NT2/D1 (cell line): ENCODE results near the gene PPM1N.

Experiments
- DNase-seq: peaks from one replicate; pipeline ENCODE4 v3.0.0-alpha.2; 2011; ENCODE audit warnings: low read depth, low spot score
- H3K27me3 ChIP-seq: 2 replicates; pipeline ENCODE4 v1.6.0; 2011; ENCODE audit warnings: mild to moderate bottlenecking; ENCODE audit not compliant: insufficient read length, insufficient read depth
- H3K36me3 ChIP-seq: 2 replicates; pipeline ENCODE4 v1.6.1; 2011; ENCODE audit warnings: mild to moderate bottlenecking, low read length, mixed read lengths; ENCODE audit not compliant: insufficient read depth, insufficient read length
- H3K4me1 ChIP-seq: 2 replicates; pipeline ENCODE4 v1.5.1; 2011; ENCODE audit not compliant: insufficient read depth, insufficient read length
- H3K4me3 ChIP-seq: 2 replicates; pipeline ENCODE4 v1.5.1; 2011; ENCODE audit warnings: low read depth; ENCODE audit not compliant: insufficient read length
- H3K9ac ChIP-seq: 2 replicates; pipeline ENCODE4 v1.6.0; 2011; ENCODE audit warnings: low read depth; ENCODE audit not compliant: insufficient read length
- H3K9me3 ChIP-seq: 2 replicates; pipeline ENCODE4 v1.5.1; 2011; ENCODE audit warnings: mild to moderate bottlenecking, low read length; ENCODE audit not compliant: insufficient read depth
- SUZ12 ChIP-seq: IDR thresholded peaks from 2 replicates; pipeline ENCODE4 v1.6.1; 2011; ENCODE audit not compliant: insufficient read length, insufficient read depth; ENCODE audit errors: extremely low read depth
- YY1 ChIP-seq: IDR thresholded peaks from 2 replicates; pipeline ENCODE4 v1.6.1; 2011; ENCODE audit not compliant: insufficient read length, insufficient read depth
- ZNF274 ChIP-seq: IDR thresholded peaks from 2 replicates; pipeline ENCODE4 v1.6.1; 2011; ENCODE audit warnings: mild to moderate bottlenecking, low read depth, low read length

The PPM1N gene

GRCh38 chr19:45512881-45513483, 14.7 kb downstream of the PPM1N start:
- Histone ChIP-seq H3K36me3 (peaks cover 55% of the 10 kb centered on the region), H3K4me3 (no peak overlapping the region), H3K9me3 (no peaks in the 10 kb centered on the region), H3K9ac (no peak overlapping the region), H3K27me3 (no peaks in the 10 kb centered on the region), H3K4me1 (peaks cover 2% of the 10 kb centered on the region)
- TF ChIP-seq ZNF274: no peak
- no peak for TF ChIP-seq SUZ12
- TF ChIP-seq YY1: no peak
- no peak for DNase-seq

GRCh38 chr19:45514376-45515051, 16.3 kb downstream of the PPM1N start:
- no peak for DNase-seq
- Histone ChIP-seq H3K27me3 (no peaks in the 10 kb centered on the region), H3K9me3 (no peaks in the 10 kb centered on the region), H3K4me1 (peaks cover 2% of the 10 kb centered on the region), H3K4me3 (no peak overlapping the region), H3K9ac (no peak overlapping the region), H3K36me3 (peaks cover 62% of the 10 kb centered on the region)
- TF ChIP-seq YY1: no peak
- no peak for TF ChIP-seq SUZ12
- no peak for TF ChIP-seq ZNF274

GRCh38 chr19:45515081-45515624, 16.9 kb downstream of the PPM1N start:
- H3K27me3 ChIP-seq: no peaks in the 10 kb centered on the region
- peaks cover 64% of the 10 kb centered on the region for H3K36me3 ChIP-seq
- TF ChIP-seq SUZ12 (no peak), YY1 (no peak), ZNF274 (no peak)
- H3K9ac ChIP-seq: no peak overlapping the region
- H3K4me1 ChIP-seq: peaks cover 2% of the 10 kb centered on the region
- no peak overlapping the region for H3K4me3 ChIP-seq
- H3K9me3 ChIP-seq: no peaks in the 10 kb centered on the region
- no peak for DNase-seq

- peaks cover 2% of the 10 kb centered on the region for H3K4me1 ChIP-seq
- TF ChIP-seq ZNF274 (no peak), YY1 (no peak), SUZ12 (no peak)
- no peak overlapping the region for H3K4me3 ChIP-seq
- no peaks in the 10 kb centered on the region for H3K9me3 ChIP-seq
- H3K36me3 ChIP-seq: peaks cover 65% of the 10 kb centered on the region
- no peaks in the 10 kb centered on the region for H3K27me3 ChIP-seq
- DNase-seq: no peak
- no peak overlapping the region for H3K9ac ChIP-seq
Observed at GRCh38 chr19:45515807-45516401, 17.7 kb downstream of the PPM1N start.

- H3K4me3 ChIP-seq: no peak overlapping the region
- no peaks in the 10 kb centered on the region for H3K9me3 ChIP-seq
- peaks cover 63% of the 10 kb centered on the region for H3K36me3 ChIP-seq
- H3K9ac ChIP-seq: no peak overlapping the region
- TF ChIP-seq SUZ12 (no peak), ZNF274 (no peak), YY1 (no peak)
- H3K4me1 ChIP-seq: no peaks in the 10 kb centered on the region
- DNase-seq: no peak
- no peaks in the 10 kb centered on the region for H3K27me3 ChIP-seq
Observed at GRCh38 chr19:45517238-45517637, 19.0 kb downstream of the PPM1N start.

GRCh38 chr19:45517641-45518468, 19.6 kb downstream of the PPM1N start:
- Histone ChIP-seq H3K4me3 (no peak overlapping the region), H3K4me1 (no peaks in the 10 kb centered on the region), H3K9ac (no peak overlapping the region), H3K27me3 (no peaks in the 10 kb centered on the region), H3K9me3 (no peaks in the 10 kb centered on the region), H3K36me3 (peaks cover 68% of the 10 kb centered on the region)
- no peak for TF ChIP-seq SUZ12
- no peak for TF ChIP-seq ZNF274
- no peak for TF ChIP-seq YY1
- no peak for DNase-seq

- no peaks in the 10 kb centered on the region for H3K27me3 ChIP-seq
- no peak overlapping the region for H3K4me3 ChIP-seq
- no peak overlapping the region for H3K9ac ChIP-seq
- peaks cover 68% of the 10 kb centered on the region for H3K36me3 ChIP-seq
- H3K4me1 ChIP-seq: no peaks in the 10 kb centered on the region
- DNase-seq: no peak
- H3K9me3 ChIP-seq: no peaks in the 10 kb centered on the region
- TF ChIP-seq SUZ12: no peak
- no peak for TF ChIP-seq ZNF274
- no peak for TF ChIP-seq YY1
Observed at GRCh38 chr19:45518469-45518826, 20.2 kb downstream of the PPM1N start.
